22Rv1 (cell line): Measurements from ENCODE around the gene PALD1.

Experiments
- CTCF ChIP-seq: fragments of 450-650 bp; IDR thresholded peaks from 2 replicates; pipeline ENCODE4 v1.5.1; 2017; ENCODE audit warnings: mild to moderate bottlenecking
- ZFX ChIP-seq: fragments of 450-650 bp; IDR thresholded peaks from 2 replicates; pipeline ENCODE4 v1.6.1; 2017; ENCODE audit warnings: antibody characterized with exemption, borderline replicate concordance

GRCh38 chr10:70573599-70574506 lies 95.3 kb downstream of the PALD1 start:
- no peak for TF ChIP-seq CTCF
- TF ChIP-seq ZFX = no peak
